Measurements from ENCODE around the gene LITAF. TPM values are rescaled to one million over a fixed set of nuclear protein-coding genes. Genes with fewer than 3 reads are reported as not detected.

LITAF gene
- polyA plus RNA-seq, 1 donor (not counting 4 experiments of a cell fraction or from before 2014, with no cell fraction given): 85.4 TPM

- no peak overlapping the region for H3K9ac ChIP-seq (ENCODE audit: control insufficient read depth, extremely low read depth, insufficient read depth, low read length)
- no peak overlapping the region for H3K27ac ChIP-seq (ENCODE audit: control insufficient read depth, insufficient read depth, low read length)
- peaks cover 5% of the 10 kb centered on the region for H3K4me1 ChIP-seq (ENCODE audit: control insufficient read depth, extremely low read depth, insufficient read depth, low read length)
- TF ChIP-seq EZH2 (IDR thresholded peaks at IDR 0.05; ENCODE audit: low read length): no peak
- no peak for TF ChIP-seq CTCF (optimal IDR thresholded peaks at IDR 0.05 in 1 of 3, IDR thresholded peaks at IDR 0.05 in 1 of 3, conservative IDR thresholded peaks at IDR 0.05 in 1 of 3; ENCODE audit: extremely low read depth in 1 of 3, insufficient read depth in 2 of 3, low read length in 3 of 3)
- H3K27me3 ChIP-seq (ENCODE audit: control insufficient read depth, extremely low read depth, insufficient read depth, low read length): no peaks in the 10 kb centered on the region
- H3K79me2 ChIP-seq (ENCODE audit: control insufficient read depth, insufficient read depth, low read length): no peaks in the 10 kb centered on the region
- no peak overlapping the region for H2AFZ ChIP-seq (ENCODE audit: control insufficient read depth, low read length)
- no peaks in the 10 kb centered on the region for H3K9me3 ChIP-seq (ENCODE audit: control insufficient read depth, low read depth, low read length)
- dilution Hi-C loops (cut with MboI; ENCODE audit: extremely low pct_ligation_motif_present, low sequenced_read_pairs): no loop called here
- H3K9me1 ChIP-seq (ENCODE audit: control insufficient read depth, extremely low read depth, insufficient read depth, low read length): no peaks in the 10 kb centered on the region
- FAIRE-seq: no peak
- H3K4me2 ChIP-seq (ENCODE audit: control insufficient read depth, extremely low read depth, insufficient read depth, low read depth, low read length): no peak overlapping the region
- no peaks in the 10 kb centered on the region for H4K20me1 ChIP-seq (ENCODE audit: control insufficient read depth, extremely low read depth, insufficient read depth, low read length)
- H3K4me3 ChIP-seq (ENCODE audit: control insufficient read depth in 2 of 3, extremely low read depth in 1 of 3, insufficient read depth in 2 of 3, low read depth in 1 of 3, low read length in 3 of 3): no peak overlapping the region
- no peaks in the 10 kb centered on the region for H3K36me3 ChIP-seq (ENCODE audit: control insufficient read depth in 2 of 2, extremely low read depth in 1 of 2, insufficient read depth in 2 of 2, low read length in 2 of 2)
- DNase-seq (ENCODE audit: low read depth, low spot score): no peak
Measured at GRCh38 chr16:11601911-11602310, 15.2 kb upstream of the LITAF start.

GRCh38 chr16:11601425-11601824 is 14.7 kb upstream of the LITAF start:
- dilution Hi-C loops (cut with MboI; ENCODE audit: extremely low pct_ligation_motif_present, low sequenced_read_pairs): no loop called here

More at GRCh38 chr16:11601425-11601824, 14.7 kb upstream of the LITAF start:
- FAIRE-seq (no peak), DNase-seq (ENCODE audit: low read depth, low spot score) (no peak)
- no peaks in the 10 kb centered on the region for H3K9me1 ChIP-seq (ENCODE audit: control insufficient read depth, extremely low read depth, insufficient read depth, low read length)
- no peak overlapping the region for H3K4me3 ChIP-seq (ENCODE audit: control insufficient read depth in 2 of 3, extremely low read depth in 1 of 3, insufficient read depth in 2 of 3, low read depth in 1 of 3, low read length in 3 of 3)
- no peak overlapping the region for H2AFZ ChIP-seq (ENCODE audit: control insufficient read depth, low read length)
- H3K27ac ChIP-seq (ENCODE audit: control insufficient read depth, insufficient read depth, low read length): no peak overlapping the region
- H3K9me3 ChIP-seq (ENCODE audit: control insufficient read depth, low read depth, low read length): no peaks in the 10 kb centered on the region
- no peaks in the 10 kb centered on the region for H3K36me3 ChIP-seq (ENCODE audit: control insufficient read depth in 2 of 2, extremely low read depth in 1 of 2, insufficient read depth in 2 of 2, low read length in 2 of 2)
- H3K79me2 ChIP-seq (ENCODE audit: control insufficient read depth, insufficient read depth, low read length): no peaks in the 10 kb centered on the region
- no peaks in the 10 kb centered on the region for H3K27me3 ChIP-seq (ENCODE audit: control insufficient read depth, extremely low read depth, insufficient read depth, low read length)
- H3K4me2 ChIP-seq (ENCODE audit: control insufficient read depth, extremely low read depth, insufficient read depth, low read depth, low read length): no peak overlapping the region
- no peak overlapping the region for H3K9ac ChIP-seq (ENCODE audit: control insufficient read depth, extremely low read depth, insufficient read depth, low read length)
- H4K20me1 ChIP-seq (ENCODE audit: control insufficient read depth, extremely low read depth, insufficient read depth, low read length): no peaks in the 10 kb centered on the region
- no peak for TF ChIP-seq CTCF (optimal IDR thresholded peaks at IDR 0.05 in 1 of 3, IDR thresholded peaks at IDR 0.05 in 1 of 3, conservative IDR thresholded peaks at IDR 0.05 in 1 of 3; ENCODE audit: extremely low read depth in 1 of 3, insufficient read depth in 2 of 3, low read length in 3 of 3)
- TF ChIP-seq EZH2 (IDR thresholded peaks at IDR 0.05; ENCODE audit: low read length): no peak
- peaks cover 5% of the 10 kb centered on the region for H3K4me1 ChIP-seq (ENCODE audit: control insufficient read depth, extremely low read depth, insufficient read depth, low read length)

All from keratinocyte (primary cell).